ENCODE measurements around the gene F9. TPM values are rescaled to one million over a fixed set of nuclear protein-coding genes. Genes with fewer than 3 reads are reported as not detected.
"Not testable (repeated sequence)": the region's sequence is repeated elsewhere in the genome, so short reads cannot be mapped to it uniquely, and the experiment has no call there.

The F9 gene
- total RNA-seq, result not detected
- not detected for polyA plus RNA-seq
- long read RNA-seq, donor 1, result 0 reads
- long read RNA-seq, donor 2, result 0 reads
- long read RNA-seq, donor 3, result 0 reads
- long read RNA-seq, donor 4, result 0 reads

- Histone ChIP-seq H3K4me3 (ENCODE audit: low read length) (no peak within 1 kb of the TSS), H3K27me3 (ENCODE audit: control insufficient read depth, insufficient read depth) (no peaks in the 10 kb centered on the region), H3K27ac (ENCODE audit: low read length) (no peak within 1 kb of the TSS), H3K4me1 (ENCODE audit: control insufficient read depth, insufficient read depth, low read length) (no peaks in the 10 kb centered on the region), H3K9me3 (ENCODE audit: control insufficient read depth, low read length) (no peaks in the 10 kb centered on the region)
- WGBS, result 82% methylated on average over 4 of the region's 4 CpGs
- intact Hi-C loops (cut with DNase I), result no loop called here
- DNase-seq (no peak), ATAC-seq (no peak)
Observed at GRCh38 chrX:139530550-139530949, at the start of gene F9. Gene F9 (plus strand): TSS chrX:139530739. CDS start chrX:139530765, 26 bp downstream.

GRCh38 chrX:139483699-139484098 is 46.8 kb upstream of the F9 start:
- Histone ChIP-seq H3K4me3 (ENCODE audit: low read length) (no peak overlapping the region), H3K4me1 (ENCODE audit: control insufficient read depth, insufficient read depth, low read length) (no peaks in the 10 kb centered on the region), H3K9me3 (ENCODE audit: control insufficient read depth, low read length) (no peaks in the 10 kb centered on the region), H3K27me3 (ENCODE audit: control insufficient read depth, insufficient read depth) (no peaks in the 10 kb centered on the region), H3K27ac (ENCODE audit: low read length) (no peak overlapping the region)
- DNase-seq (no peak), ATAC-seq (no peak)
- 28% methylated on average over 2 of the region's 2 CpGs for WGBS
- intact Hi-C loops (cut with DNase I), result no loop called here

- no peak overlapping the region for H3K27ac ChIP-seq (ENCODE audit: low read length)
- ATAC-seq, result no peak
- no peaks in the 10 kb centered on the region for H3K27me3 ChIP-seq (ENCODE audit: control insufficient read depth, insufficient read depth)
- intact Hi-C loops (cut with DNase I), result no loop called here
- H3K4me1 ChIP-seq (ENCODE audit: control insufficient read depth, insufficient read depth, low read length), result no peaks in the 10 kb centered on the region
- DNase-seq, result no peak
- H3K4me3 ChIP-seq (ENCODE audit: low read length), result no peak overlapping the region
- WGBS, result 51% methylated on average over 2 of the region's 2 CpGs
- H3K9me3 ChIP-seq (ENCODE audit: control insufficient read depth, low read length), result no peaks in the 10 kb centered on the region
Observed at GRCh38 chrX:139484591-139484990, 45.9 kb upstream of the F9 start.

DNA sequence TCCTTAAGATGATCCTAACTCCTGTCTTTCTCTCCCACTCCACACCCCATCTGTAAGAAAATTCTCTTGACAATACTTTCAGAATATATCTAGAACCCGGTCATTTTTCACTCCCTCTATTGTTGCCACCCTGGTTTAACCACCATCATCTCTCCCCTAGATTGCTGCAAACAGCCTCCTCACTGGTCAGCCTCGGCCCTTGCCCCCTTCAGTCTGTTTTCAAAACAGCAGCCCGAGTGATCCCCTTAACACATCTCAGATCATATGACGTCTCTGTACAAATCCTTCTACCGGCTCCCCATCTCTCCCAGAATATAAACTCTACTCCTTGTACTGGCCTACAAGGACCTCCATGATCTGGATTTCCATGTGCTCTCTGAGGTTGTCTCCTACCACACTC is 35.2 kb upstream of the F9 start:
- Histone ChIP-seq H3K9me3 (ENCODE audit: control insufficient read depth, low read length) (no peaks in the 10 kb centered on the region), H3K4me1 (ENCODE audit: control insufficient read depth, insufficient read depth, low read length) (no peaks in the 10 kb centered on the region), H3K27ac (ENCODE audit: low read length) (no peak overlapping the region), H3K4me3 (ENCODE audit: low read length) (no peak overlapping the region), H3K27me3 (ENCODE audit: control insufficient read depth, insufficient read depth) (no peaks in the 10 kb centered on the region)
- no peak for ATAC-seq
- intact Hi-C loops (cut with DNase I), result no loop called here
- 75% methylated on average over 5 of the region's 5 CpGs for whole genome bisulfite sequencing
- DNase-seq, result no peak

DNA sequence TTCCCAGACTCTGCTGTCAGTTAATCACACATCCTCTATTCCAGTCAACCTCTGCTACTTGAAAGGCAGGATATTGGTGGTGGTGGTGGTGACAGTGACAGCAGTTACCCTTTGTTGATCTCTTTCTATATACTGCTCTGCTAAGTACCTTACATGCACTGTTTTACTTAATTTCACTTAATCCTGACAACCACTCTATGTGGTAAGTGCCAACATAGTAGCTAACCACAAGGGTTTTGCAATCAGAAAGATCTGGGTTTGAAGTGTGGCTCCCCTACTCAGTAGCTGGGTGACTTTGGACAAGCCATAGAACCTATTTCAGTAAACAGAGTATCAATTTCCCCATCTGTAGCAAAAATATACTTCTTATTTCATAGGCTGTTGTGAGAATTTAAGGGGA is 24.2 kb upstream of the F9 start:
- ATAC-seq (no peak), DNase-seq (no peak)
- Histone ChIP-seq H3K9me3 (ENCODE audit: control insufficient read depth, low read length) (no peaks in the 10 kb centered on the region), H3K27me3 (ENCODE audit: control insufficient read depth, insufficient read depth) (no peaks in the 10 kb centered on the region), H3K4me1 (ENCODE audit: control insufficient read depth, insufficient read depth, low read length) (no peaks in the 10 kb centered on the region), H3K4me3 (ENCODE audit: low read length) (no peak overlapping the region), H3K27ac (ENCODE audit: low read length) (no peak overlapping the region)
- intact Hi-C loops (cut with DNase I), result no loop called here

- WGBS, result 59% methylated on average over 8 of the region's 8 CpGs
- no peak for DNase-seq
- intact Hi-C loops (cut with DNase I), result no loop called here
Observed at GRCh38 chrX:139508099-139508498, 22.4 kb upstream of the F9 start.

GRCh38 chrX:139518475-139518874 is 12.1 kb upstream of the F9 start:
- no peaks in the 10 kb centered on the region for H3K4me1 ChIP-seq (ENCODE audit: control insufficient read depth, insufficient read depth, low read length)
- intact Hi-C loops (cut with DNase I), result no loop called here
- H3K9me3 ChIP-seq (ENCODE audit: control insufficient read depth, low read length), result no peaks in the 10 kb centered on the region
- no peaks in the 10 kb centered on the region for H3K27me3 ChIP-seq (ENCODE audit: control insufficient read depth, insufficient read depth)
- H3K27ac ChIP-seq (ENCODE audit: low read length), result no peak overlapping the region
- ATAC-seq (no peak), DNase-seq (no peak)
- H3K4me3 ChIP-seq (ENCODE audit: low read length), result no peak overlapping the region
- WGBS, result 84% methylated on average over 2 of the region's 2 CpGs

More at GRCh38 chrX:139508099-139508498, 22.4 kb upstream of the F9 start:
- H3K27ac ChIP-seq (ENCODE audit: low read length), result no peak overlapping the region
- H3K4me3 ChIP-seq (ENCODE audit: low read length), result no peak overlapping the region
- no peaks in the 10 kb centered on the region for H3K27me3 ChIP-seq (ENCODE audit: control insufficient read depth, insufficient read depth)
- no peak for ATAC-seq
- H3K9me3 ChIP-seq (ENCODE audit: control insufficient read depth, low read length), result no peaks in the 10 kb centered on the region
- no peaks in the 10 kb centered on the region for H3K4me1 ChIP-seq (ENCODE audit: control insufficient read depth, insufficient read depth, low read length)

DNA sequence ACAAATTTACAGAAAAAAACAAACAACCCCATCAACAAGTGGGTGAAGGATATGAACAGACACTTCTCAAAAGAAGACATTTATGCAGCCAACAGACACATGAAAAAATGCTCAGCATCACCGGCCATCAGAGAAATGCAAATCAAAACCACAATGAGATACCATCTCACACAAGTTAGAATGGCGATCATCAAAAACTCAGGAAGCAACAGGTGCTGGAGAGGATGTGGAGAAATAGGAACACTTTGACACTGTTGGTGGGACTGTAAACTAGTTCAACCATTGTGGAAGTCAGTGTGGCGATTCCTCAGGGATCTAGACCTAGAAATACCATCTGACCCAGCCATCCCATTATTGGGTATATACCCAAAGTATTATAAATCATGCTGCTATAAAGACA is 1.7 kb upstream of the F9 start:
- H3K4me3 ChIP-seq (ENCODE audit: low read length); H3K4me1 ChIP-seq (ENCODE audit: control insufficient read depth, insufficient read depth, low read length); intact Hi-C loops (cut with DNase I); H3K27ac ChIP-seq (ENCODE audit: low read length); H3K27me3 ChIP-seq (ENCODE audit: control insufficient read depth, insufficient read depth); ATAC-seq; DNase-seq; H3K9me3 ChIP-seq (ENCODE audit: control insufficient read depth, low read length): not testable (repeated sequence)
- WGBS, result 78% methylated on average over 3 of the region's 3 CpGs

DNA sequence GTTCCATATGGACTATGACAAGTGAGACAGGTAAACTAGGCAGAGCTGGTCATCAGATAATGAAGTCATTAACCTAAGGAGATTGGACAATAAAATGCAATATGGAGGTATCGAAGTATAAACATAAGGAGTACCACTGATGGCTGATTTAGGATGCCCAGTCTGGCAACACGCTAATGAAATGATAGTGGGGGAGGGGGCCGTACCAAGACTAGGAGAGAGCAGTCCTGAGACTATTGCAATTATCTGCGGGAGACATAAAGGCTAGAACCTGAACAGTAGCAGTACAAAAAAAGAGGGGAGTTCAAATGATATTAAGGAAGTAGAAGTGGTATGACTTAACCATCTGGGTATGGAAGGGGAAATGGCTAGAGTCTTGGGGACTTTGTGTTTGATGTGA is 2.3 kb downstream of the F9 start:
- WGBS, result 86% methylated on average over 4 of the region's 4 CpGs
- H3K27ac ChIP-seq (ENCODE audit: low read length), result no peak overlapping the region
- no peak overlapping the region for H3K4me3 ChIP-seq (ENCODE audit: low read length)
- no peaks in the 10 kb centered on the region for H3K27me3 ChIP-seq (ENCODE audit: control insufficient read depth, insufficient read depth)
- ATAC-seq, result no peak
- DNase-seq, result no peak
- H3K4me1 ChIP-seq (ENCODE audit: control insufficient read depth, insufficient read depth, low read length), result no peaks in the 10 kb centered on the region
- H3K9me3 ChIP-seq (ENCODE audit: control insufficient read depth, low read length), result no peaks in the 10 kb centered on the region
- intact Hi-C loops (cut with DNase I), result no loop called here

GRCh38 chrX:139533444-139533843 is 2.9 kb downstream of the F9 start:
- H3K27me3 ChIP-seq (ENCODE audit: control insufficient read depth, insufficient read depth), result no peaks in the 10 kb centered on the region
- WGBS, result 80% methylated on average over 4 of the region's 4 CpGs
- intact Hi-C loops (cut with DNase I), result no loop called here
- no peak overlapping the region for H3K27ac ChIP-seq (ENCODE audit: low read length)
- H3K4me1 ChIP-seq (ENCODE audit: control insufficient read depth, insufficient read depth, low read length), result no peaks in the 10 kb centered on the region
- DNase-seq (no peak), ATAC-seq (no peak)
- no peaks in the 10 kb centered on the region for H3K9me3 ChIP-seq (ENCODE audit: control insufficient read depth, low read length)
- no peak overlapping the region for H3K4me3 ChIP-seq (ENCODE audit: low read length)

- DNase-seq, result no peak
- intact Hi-C loops (cut with DNase I), result no loop called here
- Histone ChIP-seq H3K9me3 (ENCODE audit: control insufficient read depth, low read length) (no peaks in the 10 kb centered on the region), H3K4me1 (ENCODE audit: control insufficient read depth, insufficient read depth, low read length) (no peaks in the 10 kb centered on the region), H3K27ac (ENCODE audit: low read length) (no peak overlapping the region), H3K27me3 (ENCODE audit: control insufficient read depth, insufficient read depth) (no peaks in the 10 kb centered on the region), H3K4me3 (ENCODE audit: low read length) (no peak overlapping the region)
- ATAC-seq, result no peak
- 52% methylated on average over 3 of the region's 3 CpGs for WGBS
Observed at GRCh38 chrX:139538907-139539790, 8.6 kb downstream of the F9 start.

All from right cardiac atrium (tissue), 5 donors.